Posterior vena cava (tissue), 2 donors: ENCODE results near the gene ARHGEF10L. TPM values are rescaled to one million over a fixed set of nuclear protein-coding genes. Genes with fewer than 3 reads are reported as not detected.

Experiments
- DNase-seq: peaks from one replicate; pipeline ENCODE4 v3.0.0-alpha.2; 2020; ENCODE audit warnings: low spot score
- intact Hi-C, 2 donors: fragments of 100-400 bp; cut with DNase I; formaldehyde crosslinking; loops; one replicate each; pipeline versions ENCODE4 v1.14.1 to v1.14.2; 2022 to 2023
- total RNA-seq, 2 donors: library from RNA; stranded (reverse); fragmentation: NEBNext Ultra II Directional; extraction: Animal tissue kit (Norgen Biotek cat#: 25700); gene quantifications; one replicate each; pipeline ENCODE4 v1.2.1, GENCODE V29; 2021
- donor health status: DM: yes; HTN: yes; CAD: no.
- donor health status: DM: yes; HTN: yes; CAD: no.

The ARHGEF10L gene
- total RNA-seq, 2 donors from 2014 or later = 103 to 111 TPM

GRCh38 chr1:17639703-17640340 lies 100.3 kb downstream of the ARHGEF10L start:
- DNase-seq = no peak
- intact Hi-C loops = no loop called here

- intact Hi-C loops = no loop called here
- no peak for DNase-seq
Measured at GRCh38 chr1:17640393-17640792, 100.9 kb downstream of the ARHGEF10L start.

GRCh38 chr1:17640975-17641374 lies 101.5 kb downstream of the ARHGEF10L start:
- intact Hi-C loops = no loop called here
- no peak for DNase-seq

GRCh38 chr1:17642169-17642568 lies 102.7 kb downstream of the ARHGEF10L start:
- intact Hi-C loops = no loop called here
- no peak for DNase-seq

- no peak for DNase-seq
- intact Hi-C loops = no loop called here
Measured at GRCh38 chr1:17642943-17643342, 103.4 kb downstream of the ARHGEF10L start.

- intact Hi-C loops = no loop called here
- no peak for DNase-seq
Measured at GRCh38 chr1:17643861-17644703, 104.6 kb downstream of the ARHGEF10L start.

GRCh38 chr1:17645068-17645911 lies 105.8 kb downstream of the ARHGEF10L start:
- intact Hi-C loops = no loop called here
- no peak for DNase-seq

- DNase-seq = no peak
- intact Hi-C loops = no loop called here
Measured at GRCh38 chr1:17646444-17647280, 107.2 kb downstream of the ARHGEF10L start.

- DNase-seq = no peak
- intact Hi-C loops = no loop called here
Measured at GRCh38 chr1:17648457-17649145, 109.1 kb downstream of the ARHGEF10L start.

- no peak for DNase-seq
- intact Hi-C loops = no loop called here
Measured at GRCh38 chr1:17649371-17650106, 110.0 kb downstream of the ARHGEF10L start.

- no peak for DNase-seq
- intact Hi-C loops = no loop called here
Measured at GRCh38 chr1:17653276-17653675, 113.8 kb downstream of the ARHGEF10L start.

GRCh38 chr1:17653728-17654351 lies 114.3 kb downstream of the ARHGEF10L start:
- intact Hi-C loops = no loop called here
- DNase-seq = no peak

GRCh38 chr1:17654519-17654918 lies 115.0 kb downstream of the ARHGEF10L start:
- DNase-seq = no peak
- intact Hi-C loops = no loop called here

- no peak for DNase-seq
- intact Hi-C loops = no loop called here
Measured at GRCh38 chr1:17655169-17655568, 115.7 kb downstream of the ARHGEF10L start.

GRCh38 chr1:17655922-17656321 lies 116.4 kb downstream of the ARHGEF10L start:
- no peak for DNase-seq
- intact Hi-C loops = no loop called here

GRCh38 chr1:17657436-17657835 lies 117.9 kb downstream of the ARHGEF10L start:
- intact Hi-C loops = no loop called here

GRCh38 chr1:17658837-17659236 lies 119.3 kb downstream of the ARHGEF10L start:
- DNase-seq = no peak
- intact Hi-C loops = no loop called here

More at GRCh38 chr1:17657436-17657835, 117.9 kb downstream of the ARHGEF10L start:
- DNase-seq = no peak
